Activated CD4-positive, alpha-beta T cell treated with anti-CD3 and anti-CD28 coated beads, Interleukin-2, amount 10 ng/mL, durations not matched to agents 24 days and 14 days (primary cell): ENCODE measurements around the gene CYTH3. TPM values are rescaled to one million over a fixed set of nuclear protein-coding genes. Genes with fewer than 3 reads are reported as not detected.
"Not testable (repeated sequence)": the region's sequence is repeated elsewhere in the genome, so short reads cannot be mapped to it uniquely, and the experiment has no call there.

Experiments used
- DNase-seq: peaks from one replicate; pipeline ENCODE4 v3.0.0; 2022
- H3K27ac Mint-ChIP-seq: one replicate; pipeline ENCODE4 v1.8.0; 2022; ENCODE audit warnings: mild to moderate bottlenecking, mixed read lengths
- H3K27me3 Mint-ChIP-seq: one replicate; pipeline ENCODE4 v1.8.0; 2022; ENCODE audit warnings: mixed read lengths
- H3K36me3 Mint-ChIP-seq: one replicate; pipeline ENCODE4 v1.8.0; 2022; ENCODE audit warnings: low read depth, mild to moderate bottlenecking, mixed read lengths
- H3K4me1 Mint-ChIP-seq: one replicate; pipeline ENCODE4 v1.8.0; 2021; ENCODE audit warnings: mixed read lengths
- H3K4me3 Mint-ChIP-seq: one replicate; pipeline ENCODE4 v1.8.0; 2022; ENCODE audit warnings: mild to moderate bottlenecking, moderate library complexity, mixed read lengths
- H3K9me3 Mint-ChIP-seq: one replicate; pipeline ENCODE4 v1.8.0; 2021; ENCODE audit warnings: mixed read lengths
- intact Hi-C: fragments of 100-400 bp; cut with micrococcal nuclease; formaldehyde crosslinking; loops from one replicate; pipeline ENCODE4 v1.15.1; 2023
- total RNA-seq: library from RNA; stranded (reverse); gene quantifications from 2 replicates; pipeline ENCODE4 v1.2.3, GENCODE V29; 2022

The CYTH3 gene
- total RNA-seq, 1 donor from 2014 or later: 0.65 TPM

DNA sequence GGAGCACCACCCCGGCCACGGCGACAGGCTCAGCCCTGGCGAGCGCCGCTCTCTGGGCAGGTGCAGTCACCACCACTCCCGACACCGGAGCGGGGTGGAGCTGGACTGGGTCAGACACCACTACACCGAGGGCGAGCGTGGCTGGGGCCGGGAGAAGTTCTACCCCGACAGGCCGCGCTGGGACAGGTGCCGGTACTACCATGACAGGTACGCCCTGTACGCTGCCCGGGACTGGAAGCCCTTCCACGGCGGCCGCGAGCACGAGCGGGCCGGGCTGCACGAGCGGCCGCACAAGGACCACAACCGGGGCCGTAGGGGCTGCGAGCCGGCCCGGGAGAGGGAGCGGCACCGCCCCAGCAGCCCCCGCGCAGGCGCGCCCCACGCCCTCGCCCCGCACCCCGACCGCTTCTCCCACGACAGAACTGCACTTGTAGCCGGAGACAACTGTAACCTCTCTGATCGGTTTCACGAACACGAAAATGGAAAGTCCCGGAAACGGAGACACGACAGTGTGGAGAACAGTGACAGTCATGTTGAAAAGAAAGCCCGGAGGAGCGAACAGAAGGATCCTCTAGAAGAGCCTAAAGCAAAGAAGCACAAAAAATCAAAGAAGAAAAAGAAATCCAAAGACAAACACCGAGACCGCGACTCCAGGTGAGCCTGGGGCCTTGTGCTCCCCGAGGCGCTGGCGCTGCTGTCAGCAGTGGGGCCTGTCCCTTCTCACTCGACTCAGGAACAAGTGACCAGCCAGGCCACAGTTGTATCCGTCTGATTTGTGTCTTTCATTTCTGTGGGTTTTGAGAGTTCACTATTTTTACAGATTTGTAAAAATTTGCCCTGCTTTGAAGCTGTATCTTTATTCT lies 117.7 kb downstream of the CYTH3 start:
- intact Hi-C loops: no loop called here
- Mint-ChIP-seq H3K27me3 (no peaks in the 10 kb centered on the region), H3K27ac (no peak overlapping the region), H3K9me3 (no peaks in the 10 kb centered on the region), H3K4me3 (no peak overlapping the region), H3K36me3 (peaks cover 51% of the 10 kb centered on the region), H3K4me1 (no peaks in the 10 kb centered on the region)
- no peak for DNase-seq

DNA sequence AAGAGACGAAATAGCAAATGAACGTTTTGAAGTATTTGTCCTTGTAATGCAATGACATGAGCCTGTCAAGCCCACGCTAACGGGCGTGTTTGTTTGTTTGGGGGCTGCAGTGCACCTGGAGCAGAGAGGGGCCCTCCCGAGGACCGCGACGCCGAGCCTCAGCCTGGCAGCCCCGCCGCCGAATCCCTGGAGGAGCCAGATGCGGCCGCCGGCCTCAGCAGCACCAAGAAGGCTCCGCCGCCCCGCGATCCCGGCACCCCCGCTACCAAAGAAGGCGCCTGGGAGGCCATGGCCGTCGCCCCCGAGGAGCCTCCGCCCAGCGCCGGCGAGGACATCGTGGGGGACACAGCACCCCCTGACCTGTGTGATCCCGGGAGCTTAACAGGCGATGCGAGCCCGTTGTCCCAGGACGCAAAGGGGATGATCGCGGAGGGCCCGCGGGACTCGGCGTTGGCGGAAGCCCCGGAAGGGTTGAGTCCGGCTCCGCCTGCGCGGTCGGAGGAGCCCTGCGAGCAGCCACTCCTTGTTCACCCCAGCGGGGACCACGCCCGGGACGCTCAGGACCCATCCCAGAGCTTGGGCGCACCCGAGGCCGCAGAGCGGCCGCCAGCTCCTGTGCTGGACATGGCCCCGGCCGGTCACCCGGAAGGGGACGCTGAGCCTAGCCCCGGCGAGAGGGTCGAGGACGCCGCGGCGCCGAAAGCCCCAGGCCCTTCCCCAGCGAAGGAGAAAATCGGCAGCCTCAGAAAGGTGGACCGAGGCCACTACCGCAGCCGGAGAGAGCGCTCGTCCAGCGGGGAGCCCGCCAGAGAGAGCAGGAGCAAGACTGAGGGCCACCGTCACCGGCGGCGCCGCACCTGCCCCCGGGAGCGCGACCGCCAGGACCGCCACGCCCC lies 118.5 kb downstream of the CYTH3 start:
- intact Hi-C loops: no loop called here
- peaks cover 53% of the 10 kb centered on the region for H3K36me3 Mint-ChIP-seq

GRCh38 chr7:6151994-6152735 lies 120.3 kb downstream of the CYTH3 start:
- Mint-ChIP-seq H3K9me3 (no peaks in the 10 kb centered on the region), H3K4me3 (no peak overlapping the region), H3K36me3 (peaks cover 58% of the 10 kb centered on the region), H3K4me1 (no peaks in the 10 kb centered on the region), H3K27me3 (no peaks in the 10 kb centered on the region), H3K27ac (no peak overlapping the region)
- no peak for DNase-seq
- intact Hi-C loops: no loop called here

More for the DNA sequence above, 118.5 kb downstream of the CYTH3 start:
- H3K9me3 Mint-ChIP-seq: no peaks in the 10 kb centered on the region
- H3K27ac Mint-ChIP-seq: no peak overlapping the region
- DNase-seq: no peak
- no peaks in the 10 kb centered on the region for H3K4me1 Mint-ChIP-seq
- H3K4me3 Mint-ChIP-seq: no peak overlapping the region
- no peaks in the 10 kb centered on the region for H3K27me3 Mint-ChIP-seq

DNA sequence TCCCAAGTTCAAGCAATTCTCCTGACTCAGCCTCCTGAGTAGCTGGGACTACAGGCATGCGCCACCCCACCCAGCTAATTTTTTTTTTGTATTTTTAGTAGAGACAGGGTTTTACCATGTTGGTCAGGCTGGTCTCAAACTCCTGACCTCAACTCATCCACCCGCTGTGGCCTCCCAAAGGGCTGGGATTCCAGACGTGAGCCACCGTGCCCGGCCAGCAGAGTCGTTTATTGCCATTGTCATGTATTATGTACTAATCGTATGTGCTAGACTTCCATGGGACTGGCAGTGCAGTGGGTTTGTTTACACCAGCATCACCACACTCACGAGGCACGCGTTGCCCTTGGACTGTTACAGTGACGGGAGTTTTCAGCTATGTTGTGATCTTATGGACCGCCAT lies 120.9 kb downstream of the CYTH3 start:
- H3K9me3 Mint-ChIP-seq, DNase-seq, H3K4me3 Mint-ChIP-seq, H3K27ac Mint-ChIP-seq, H3K27me3 Mint-ChIP-seq, H3K4me1 Mint-ChIP-seq, intact Hi-C loops: not testable (repeated sequence)
- peaks cover 59% of the 10 kb centered on the region for H3K36me3 Mint-ChIP-seq

DNA sequence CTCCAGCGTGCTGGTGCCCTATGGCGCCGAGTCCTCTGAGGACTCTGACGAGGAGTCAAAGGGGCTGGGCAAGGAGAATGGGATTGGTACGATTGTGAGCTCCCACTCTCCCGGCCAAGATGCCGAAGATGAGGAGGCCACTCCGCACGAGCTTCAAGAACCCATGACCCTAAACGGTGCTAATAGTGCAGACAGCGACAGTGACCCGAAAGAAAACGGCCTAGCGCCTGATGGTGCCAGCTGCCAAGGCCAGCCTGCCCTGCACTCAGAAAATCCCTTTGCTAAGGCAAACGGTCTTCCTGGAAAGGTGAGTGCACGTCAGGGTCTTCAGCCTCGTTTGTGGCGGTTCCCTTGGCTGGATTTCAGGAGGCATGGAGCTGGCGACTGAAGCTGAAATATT lies 122.4 kb downstream of the CYTH3 start:
- Mint-ChIP-seq H3K27me3 (no peaks in the 10 kb centered on the region), H3K27ac (no peak overlapping the region), H3K9me3 (no peaks in the 10 kb centered on the region), H3K4me3 (no peak overlapping the region), H3K36me3 (peaks cover 59% of the 10 kb centered on the region), H3K4me1 (no peaks in the 10 kb centered on the region)
- no peak for DNase-seq
- intact Hi-C loops: no loop called here

- Mint-ChIP-seq H3K9me3 (no peaks in the 10 kb centered on the region), H3K27me3 (no peaks in the 10 kb centered on the region), H3K4me3 (no peak overlapping the region), H3K27ac (no peak overlapping the region), H3K4me1 (no peaks in the 10 kb centered on the region), H3K36me3 (peaks cover 63% of the 10 kb centered on the region)
- DNase-seq: no peak
- intact Hi-C loops: no loop called here
These were observed 123.6 kb downstream of the CYTH3 start for GRCh38 chr7:6148724-6149360.

DNA sequence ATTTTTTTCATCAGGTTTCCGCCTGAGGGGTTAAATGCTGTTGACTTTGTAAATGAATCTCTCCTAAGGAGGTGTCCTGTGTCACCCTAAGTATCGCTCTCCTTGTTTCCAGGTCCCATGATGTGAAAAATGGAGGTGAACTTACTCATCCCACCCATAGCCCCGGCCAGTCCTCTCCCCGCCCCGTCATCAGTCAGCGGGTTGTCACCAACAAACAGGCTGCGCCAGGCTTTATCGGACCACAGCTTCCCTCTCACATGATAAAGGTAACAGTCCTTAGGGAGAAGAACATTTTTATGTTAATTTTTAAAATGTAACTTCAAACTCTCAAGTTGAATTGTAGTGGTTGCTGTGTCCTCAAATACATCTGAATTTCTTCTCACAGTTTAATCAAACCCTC lies 124.8 kb downstream of the CYTH3 start:
- H3K27ac Mint-ChIP-seq: no peak overlapping the region
- H3K27me3 Mint-ChIP-seq: no peaks in the 10 kb centered on the region
- no peaks in the 10 kb centered on the region for H3K9me3 Mint-ChIP-seq
- DNase-seq: no peak
- peaks cover 69% of the 10 kb centered on the region for H3K36me3 Mint-ChIP-seq
- H3K4me1 Mint-ChIP-seq: peaks cover 5% of the 10 kb centered on the region
- H3K4me3 Mint-ChIP-seq: no peak overlapping the region
- intact Hi-C loops: no loop called here

DNA sequence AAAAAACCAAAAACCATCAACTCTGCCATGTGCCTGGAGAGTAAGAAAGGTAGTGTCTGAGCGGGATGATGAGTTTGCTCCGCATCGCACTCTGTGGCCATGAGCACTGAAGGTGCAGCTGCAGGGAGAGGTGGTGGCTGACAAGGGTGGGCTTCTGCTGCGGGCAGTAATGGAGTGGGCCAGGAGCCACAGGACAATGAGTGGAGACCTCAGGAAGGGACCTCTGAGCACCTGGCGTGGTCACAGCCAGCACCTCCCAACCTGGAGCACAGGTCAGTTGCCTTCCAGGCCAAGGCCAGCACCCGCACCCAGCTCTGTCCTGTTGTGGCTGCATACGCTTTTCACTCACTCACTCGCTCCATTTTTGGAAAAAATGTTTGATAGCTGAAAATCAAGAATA lies 125.8 kb downstream of the CYTH3 start:
- DNase-seq: no peak
- no peaks in the 10 kb centered on the region for H3K9me3 Mint-ChIP-seq
- peaks cover 70% of the 10 kb centered on the region for H3K36me3 Mint-ChIP-seq
- H3K27me3 Mint-ChIP-seq: no peaks in the 10 kb centered on the region
- peaks cover 5% of the 10 kb centered on the region for H3K4me1 Mint-ChIP-seq
- intact Hi-C loops: no loop called here
- no peak overlapping the region for H3K4me3 Mint-ChIP-seq
- H3K27ac Mint-ChIP-seq: no peak overlapping the region

DNA sequence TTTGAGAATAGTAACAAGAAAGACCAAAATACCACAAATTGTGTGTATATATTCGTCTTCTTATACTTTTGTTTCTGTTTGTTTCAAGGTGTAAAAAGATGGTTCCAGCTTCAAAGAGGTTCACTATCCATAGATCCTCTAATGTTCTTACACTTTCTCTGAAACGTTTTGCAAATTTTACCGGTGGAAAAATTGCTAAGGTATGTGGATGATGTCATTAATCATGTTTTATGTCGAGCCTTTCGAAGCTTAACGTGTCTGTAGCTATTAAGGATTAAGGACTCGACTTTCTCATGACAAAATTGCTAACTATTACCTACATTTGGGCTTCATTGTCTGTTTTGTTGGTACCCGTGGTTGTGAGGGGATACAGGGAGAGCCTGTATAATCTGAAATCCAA lies 128.4 kb downstream of the CYTH3 start:
- H3K9me3 Mint-ChIP-seq: no peaks in the 10 kb centered on the region
- peaks cover 66% of the 10 kb centered on the region for H3K36me3 Mint-ChIP-seq
- H3K4me1 Mint-ChIP-seq: peaks cover 5% of the 10 kb centered on the region
- H3K27ac Mint-ChIP-seq: no peak overlapping the region
- no peak for DNase-seq
- intact Hi-C loops: no loop called here
- H3K27me3 Mint-ChIP-seq: no peaks in the 10 kb centered on the region
- no peak overlapping the region for H3K4me3 Mint-ChIP-seq

DNA sequence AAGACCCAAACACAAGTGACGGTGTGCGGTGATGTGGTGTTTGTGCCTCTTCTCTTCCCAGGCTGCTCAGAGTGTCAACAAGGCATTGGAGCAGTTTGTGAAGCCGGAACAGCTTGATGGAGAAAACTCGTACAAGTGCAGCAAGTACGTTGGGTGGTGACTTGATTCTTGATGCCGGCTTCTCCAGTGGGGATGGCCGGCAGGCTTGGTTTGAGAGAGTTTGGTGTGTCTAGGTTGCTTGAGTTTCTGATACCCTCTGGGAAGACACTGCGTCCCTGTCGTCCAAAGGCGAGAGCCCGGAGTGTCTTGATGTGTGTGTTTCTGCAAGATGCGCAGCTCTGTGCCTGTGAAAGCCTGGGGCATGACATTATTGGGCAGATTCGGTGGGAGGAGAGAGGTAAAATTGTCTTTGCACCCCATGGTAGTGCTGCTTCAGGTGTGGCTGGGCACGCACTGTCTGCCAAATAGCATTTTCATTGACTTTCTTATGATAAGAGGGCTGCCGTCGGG lies 129.5 kb downstream of the CYTH3 start:
- Mint-ChIP-seq H3K9me3 (no peaks in the 10 kb centered on the region), H3K4me1 (peaks cover 5% of the 10 kb centered on the region), H3K27ac (no peak overlapping the region), H3K36me3 (peaks cover 59% of the 10 kb centered on the region), H3K27me3 (no peaks in the 10 kb centered on the region), H3K4me3 (no peak overlapping the region)
- no peak for DNase-seq
- intact Hi-C loops: no loop called here

- no peak for DNase-seq
- peaks cover 43% of the 10 kb centered on the region for H3K36me3 Mint-ChIP-seq
- no peaks in the 10 kb centered on the region for H3K9me3 Mint-ChIP-seq
- intact Hi-C loops: no loop called here
- no peak overlapping the region for H3K4me3 Mint-ChIP-seq
- peak overlapping the region; percentile 26 for H3K27ac Mint-ChIP-seq
- no peaks in the 10 kb centered on the region for H3K27me3 Mint-ChIP-seq
- H3K4me1 Mint-ChIP-seq: peaks cover 5% of the 10 kb centered on the region
These were observed 133.0 kb downstream of the CYTH3 start for GRCh38 chr7:6139189-6139996.

- Mint-ChIP-seq H3K36me3 (peaks cover 42% of the 10 kb centered on the region), H3K27me3 (no peaks in the 10 kb centered on the region), H3K4me3 (no peak overlapping the region), H3K27ac (no peak overlapping the region), H3K9me3 (no peaks in the 10 kb centered on the region), H3K4me1 (no peaks in the 10 kb centered on the region)
- DNase-seq: no peak
- intact Hi-C loops: no loop called here
These were observed 135.9 kb downstream of the CYTH3 start for GRCh38 chr7:6136475-6136874.

- Mint-ChIP-seq H3K27ac (no peak overlapping the region), H3K4me3 (no peak overlapping the region), H3K27me3 (no peaks in the 10 kb centered on the region), H3K36me3 (peaks cover 42% of the 10 kb centered on the region), H3K4me1 (peaks cover 2% of the 10 kb centered on the region), H3K9me3 (no peaks in the 10 kb centered on the region)
- intact Hi-C loops: no loop called here
- DNase-seq: no peak
These were observed 139.2 kb downstream of the CYTH3 start for GRCh38 chr7:6133249-6133648.
